Measurements from ENCODE around the gene IARS2.
"Not testable (repeated sequence)": the region's sequence is repeated elsewhere in the genome, so short reads cannot be mapped to it uniquely, and the experiment has no call there.

IARS2 gene

DNA sequence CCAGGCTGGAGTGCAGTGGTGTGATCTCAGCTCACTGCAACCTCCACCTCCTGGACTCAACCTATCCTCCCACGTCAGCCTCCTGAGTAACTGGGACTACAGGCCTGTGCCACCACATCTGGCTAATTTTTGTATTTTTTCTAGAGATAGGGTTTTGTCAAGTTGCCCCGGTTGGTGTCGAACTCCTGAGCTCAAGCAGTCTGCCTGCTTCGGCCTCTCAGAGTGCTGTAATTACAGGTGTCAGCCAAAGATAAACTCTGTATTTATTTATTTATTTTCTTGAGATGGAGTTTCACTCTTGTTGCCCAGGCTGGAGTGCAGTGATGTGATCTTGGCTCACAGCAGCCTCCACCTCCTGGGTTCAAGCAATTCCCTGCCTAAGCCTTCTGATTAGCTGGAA is 18.7 kb downstream of the IARS2 start:
- DNase-seq (ENCODE audit: low spot score), result not testable (repeated sequence)

DNA sequence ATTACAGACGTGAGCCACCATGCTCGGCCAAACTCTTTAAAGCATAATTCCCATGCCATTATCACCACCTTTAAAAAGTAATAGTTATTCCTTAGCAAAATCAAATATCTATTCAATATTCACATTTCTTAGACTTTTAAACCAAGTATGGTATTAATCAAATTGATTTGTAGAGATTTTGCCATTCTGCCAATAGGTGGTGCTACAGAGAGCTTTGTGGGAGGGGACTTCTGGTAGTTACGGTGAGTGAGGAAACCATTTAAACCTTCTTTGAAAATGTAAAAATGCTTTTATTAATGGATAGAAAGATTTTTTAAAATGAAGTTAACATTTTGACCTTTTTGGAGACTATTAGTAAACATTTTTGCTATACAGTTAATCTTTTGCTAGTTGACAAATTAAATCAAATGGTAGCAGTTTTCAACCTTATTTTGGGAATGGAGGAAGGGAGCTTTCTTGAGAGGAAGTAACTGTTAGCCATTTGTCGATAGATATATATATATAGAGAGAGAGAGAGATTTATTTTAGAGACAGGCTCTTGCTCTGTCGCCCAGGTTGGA is 19.3 kb downstream of the IARS2 start:
- DNase-seq (ENCODE audit: low spot score), result no peak

DNA sequence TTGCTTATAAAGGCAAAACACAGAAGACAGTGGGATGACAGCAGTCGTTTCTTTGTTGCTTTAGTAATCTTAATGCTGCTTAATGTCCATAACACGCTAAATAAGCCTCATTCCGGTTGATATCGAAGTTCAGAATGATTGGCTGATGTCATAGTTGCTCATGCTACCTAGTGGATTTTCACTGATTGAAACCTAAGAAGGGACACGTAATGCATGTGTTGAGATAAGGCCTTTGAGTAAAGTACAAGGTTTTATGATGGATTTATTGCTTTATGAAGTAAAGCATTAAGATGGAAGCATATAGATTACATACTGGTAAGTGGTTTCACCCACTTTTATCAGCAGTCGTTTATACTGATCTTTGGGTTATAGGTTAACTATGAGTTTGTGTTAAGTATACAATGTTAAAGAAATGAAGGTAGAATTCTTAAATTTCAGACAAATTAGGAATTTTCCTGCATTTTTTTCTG is 25.1 kb downstream of the IARS2 start:
- DNase-seq (ENCODE audit: low spot score), result no peak

DNA sequence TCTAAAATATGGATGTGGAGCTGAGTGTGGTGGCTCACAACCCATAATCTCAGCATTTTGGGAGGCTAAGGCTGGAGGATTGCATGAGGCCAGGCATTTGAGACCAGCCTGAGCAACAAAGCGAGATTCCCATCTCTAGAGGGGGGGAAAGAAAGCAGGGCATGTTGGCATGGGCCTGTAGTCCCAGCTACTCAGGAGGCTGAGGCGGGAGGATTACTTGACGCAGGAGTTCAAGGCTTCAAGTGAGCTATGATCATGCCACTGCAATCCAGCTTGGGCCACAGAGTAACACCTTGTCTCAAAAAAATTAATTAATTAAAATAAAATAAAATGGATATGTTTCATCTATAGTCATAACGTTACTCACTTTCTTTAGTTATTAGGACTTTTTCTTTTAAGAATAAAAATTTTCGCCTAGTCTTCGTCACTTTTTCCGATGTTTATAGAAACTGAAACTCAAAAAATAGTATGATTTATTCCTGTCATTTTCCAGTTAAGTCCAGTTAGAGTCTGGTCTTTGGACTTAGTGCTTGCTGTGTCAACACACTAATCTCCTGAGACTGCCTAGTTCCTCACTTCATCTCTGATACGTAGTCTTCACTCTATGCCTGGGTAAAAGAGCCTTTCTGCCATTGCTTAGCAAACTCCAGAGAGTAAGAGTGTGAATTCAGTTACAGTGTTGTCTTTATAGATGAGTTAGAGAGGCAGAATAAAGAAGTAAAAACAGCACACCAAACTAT is 28.0 kb downstream of the IARS2 start:
- no peak for DNase-seq (ENCODE audit: low spot score)

DNA sequence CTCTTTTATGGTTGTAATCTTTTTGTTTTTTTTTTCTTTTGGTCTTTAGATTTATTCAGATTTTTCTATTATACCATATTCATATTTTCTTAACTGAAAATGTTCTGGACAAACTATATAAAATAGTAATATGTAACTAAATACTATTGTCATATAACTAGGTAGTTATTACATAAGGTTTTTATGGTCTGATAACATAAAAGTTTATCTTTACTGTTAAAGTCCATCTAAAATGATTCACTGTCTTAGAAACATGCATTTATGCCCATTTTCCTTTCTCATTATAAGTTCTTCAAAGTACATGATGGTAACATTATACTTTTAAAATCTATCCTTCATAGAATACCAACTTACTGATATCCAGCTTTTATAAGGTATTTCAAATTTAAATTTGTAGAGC is 29.1 kb downstream of the IARS2 start:
- no peak for DNase-seq (ENCODE audit: low spot score)

DNA sequence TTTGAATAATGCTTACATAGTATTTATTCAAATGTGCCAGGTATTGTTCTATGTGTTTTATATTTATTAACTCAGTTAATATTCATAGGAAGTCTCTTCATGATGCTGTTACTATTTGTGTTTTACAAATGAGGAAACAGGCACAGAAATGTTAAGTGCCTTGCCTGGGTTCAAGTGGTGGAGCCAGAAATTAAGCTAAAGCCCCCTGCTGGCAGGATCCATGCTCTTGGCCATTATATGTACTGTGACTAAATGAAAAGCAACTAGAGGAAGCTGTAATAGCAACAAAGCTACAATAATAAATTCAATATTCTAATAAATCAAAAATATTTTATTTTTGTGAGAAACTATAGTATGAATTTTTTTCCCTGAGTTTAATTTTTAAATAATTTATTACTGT is 30.0 kb downstream of the IARS2 start:
- DNase-seq (ENCODE audit: low spot score), result no peak

DNA sequence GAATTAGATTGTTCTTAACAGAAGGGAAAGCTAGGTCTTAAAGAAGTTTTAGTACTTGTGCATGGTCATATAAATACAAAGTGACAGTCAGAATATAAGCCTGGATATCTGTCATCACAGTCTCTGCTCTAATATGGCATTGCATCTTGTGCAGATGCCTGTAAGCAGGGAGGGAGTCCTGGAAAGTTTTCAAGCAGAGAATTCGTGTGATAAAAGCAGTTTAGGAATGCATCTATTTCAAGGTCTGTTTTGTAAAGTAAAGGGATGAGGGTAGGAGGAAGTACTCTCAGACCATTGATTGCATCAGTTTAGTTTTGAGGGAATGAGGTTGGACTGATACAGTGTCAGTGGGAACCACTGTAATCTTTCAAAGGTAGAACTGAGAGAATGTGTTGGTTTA is 30.6 kb downstream of the IARS2 start:
- DNase-seq (ENCODE audit: low spot score), result no peak

DNA sequence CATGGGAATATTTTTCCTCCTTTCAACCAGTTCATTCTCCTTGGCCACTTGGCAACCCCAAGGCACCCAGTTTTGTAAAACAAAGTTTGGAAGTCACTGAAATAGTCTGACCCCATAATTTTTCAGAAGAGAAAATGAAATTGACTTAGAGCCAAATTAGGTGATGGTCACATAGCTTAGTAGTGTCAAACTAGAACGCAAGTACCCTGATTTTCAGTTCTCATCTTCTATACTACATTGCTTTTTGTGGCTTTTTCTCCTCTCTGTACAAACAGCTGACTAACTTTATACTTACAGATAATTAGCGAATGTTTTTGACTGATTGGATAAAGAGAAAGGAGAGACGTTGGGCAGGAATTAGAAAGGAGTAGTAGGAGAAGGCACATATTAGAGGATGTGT is 33.1 kb downstream of the IARS2 start:
- DNase-seq (ENCODE audit: low spot score), result no peak

DNA sequence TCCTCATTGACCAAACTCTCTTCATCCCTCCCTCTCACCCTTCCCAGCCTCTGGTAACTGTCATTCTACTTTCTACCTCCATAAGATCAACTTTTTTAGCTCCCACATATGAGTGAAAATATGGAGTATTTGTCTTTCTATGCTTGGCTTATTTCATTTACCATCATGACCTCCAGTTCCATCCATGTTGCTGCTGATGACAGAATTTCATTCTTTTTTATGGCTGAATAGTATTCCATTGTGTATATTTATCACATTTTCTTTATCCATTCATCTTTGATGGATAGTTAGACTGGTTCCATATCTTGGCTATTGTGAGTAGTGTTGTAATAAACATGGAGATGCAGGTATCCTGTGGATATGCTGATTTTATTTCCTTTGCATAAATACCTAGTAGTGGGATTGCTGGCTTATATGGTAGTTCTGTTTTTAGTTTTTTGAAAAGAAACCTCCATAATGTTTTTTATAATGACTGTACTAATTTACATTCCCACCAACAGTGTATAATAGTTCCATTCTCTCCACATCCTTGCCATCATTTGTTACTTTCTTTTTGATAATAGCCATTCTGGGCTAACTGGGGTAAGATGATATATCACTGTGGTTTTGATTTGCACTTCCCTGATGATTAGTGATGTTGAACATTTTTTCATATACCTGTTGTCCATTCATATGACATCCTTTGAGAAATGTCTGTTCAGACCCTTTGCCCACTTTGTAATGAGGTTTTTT is 35.7 kb downstream of the IARS2 start:
- no peak for DNase-seq (ENCODE audit: low spot score)

DNA sequence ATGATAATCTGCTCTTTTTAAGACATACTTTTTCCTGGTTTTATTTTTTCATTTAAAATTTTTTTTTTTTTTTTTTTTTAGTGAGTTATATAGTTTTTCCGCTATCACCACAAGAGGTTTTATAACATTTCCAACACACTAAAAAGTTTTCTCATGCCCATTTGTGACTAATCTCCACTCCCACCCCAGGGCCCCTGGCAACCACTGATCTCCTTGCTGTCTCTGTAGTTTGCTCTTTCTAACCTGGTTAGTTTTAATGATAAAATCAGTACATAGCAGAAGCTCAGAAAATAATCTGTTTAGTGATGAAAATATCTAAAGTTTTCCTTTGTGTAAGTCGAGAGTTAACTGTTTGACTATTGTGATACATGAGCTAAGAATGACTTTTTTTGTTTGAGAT is 41.8 kb downstream of the IARS2 start:
- DNase-seq (ENCODE audit: low spot score), result no peak

DNA sequence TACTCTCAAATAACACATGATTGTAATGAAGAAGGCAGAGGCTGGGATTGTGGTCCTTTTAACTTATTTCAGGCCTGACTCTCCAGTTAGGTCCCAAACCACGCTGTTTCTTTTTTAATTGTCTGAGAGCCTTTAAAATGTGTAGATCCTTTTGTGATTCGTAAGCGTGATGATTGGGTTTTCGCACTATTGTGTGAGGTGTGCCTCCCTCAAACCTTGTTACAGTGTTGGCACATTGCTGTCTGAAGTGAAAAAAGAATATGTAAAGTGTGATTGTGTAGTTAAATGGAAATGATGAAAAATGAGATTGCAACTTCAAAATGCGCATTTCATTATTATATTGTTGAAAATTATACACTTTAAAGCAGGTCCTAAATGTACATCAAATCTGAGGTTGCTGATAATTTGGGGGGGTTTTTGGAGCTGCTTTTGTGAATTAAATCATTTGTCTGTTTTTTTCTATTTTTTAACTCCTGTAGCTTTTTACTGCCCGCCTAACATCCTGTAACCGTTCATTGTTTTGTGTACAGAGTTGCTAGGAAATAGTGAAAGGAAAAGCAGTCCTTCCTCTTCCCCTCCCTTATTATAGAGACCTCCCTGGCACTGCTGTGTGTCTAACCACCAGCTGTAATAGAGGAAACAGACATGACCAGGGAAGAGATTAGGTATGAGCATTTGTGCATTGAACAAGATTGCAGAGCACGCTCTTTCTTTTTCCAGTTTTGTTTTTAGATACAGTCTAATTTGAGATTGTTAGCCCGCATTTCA is 43.3 kb downstream of the IARS2 start:
- DNase-seq (ENCODE audit: low spot score), result no peak

DNA sequence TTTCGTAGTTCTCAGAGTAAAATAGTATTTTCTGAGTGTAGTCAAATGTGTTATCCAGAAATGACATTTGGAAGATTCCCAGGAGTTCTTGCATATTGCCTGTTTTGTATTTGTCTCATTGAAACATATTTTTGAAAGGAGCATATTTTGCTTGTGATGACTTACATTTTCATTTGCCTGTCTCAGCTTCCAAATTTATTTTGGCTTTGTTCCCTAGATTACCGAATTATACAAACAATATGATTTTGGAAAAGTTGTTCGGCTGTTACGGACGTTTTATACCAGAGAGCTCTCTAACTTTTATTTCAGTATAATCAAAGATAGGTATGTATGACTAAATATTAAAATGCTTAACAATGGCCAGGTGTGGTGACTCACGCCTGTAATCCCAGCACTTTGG is 46.0 kb downstream of the IARS2 start:
- no peak for DNase-seq (ENCODE audit: low spot score)

DNA sequence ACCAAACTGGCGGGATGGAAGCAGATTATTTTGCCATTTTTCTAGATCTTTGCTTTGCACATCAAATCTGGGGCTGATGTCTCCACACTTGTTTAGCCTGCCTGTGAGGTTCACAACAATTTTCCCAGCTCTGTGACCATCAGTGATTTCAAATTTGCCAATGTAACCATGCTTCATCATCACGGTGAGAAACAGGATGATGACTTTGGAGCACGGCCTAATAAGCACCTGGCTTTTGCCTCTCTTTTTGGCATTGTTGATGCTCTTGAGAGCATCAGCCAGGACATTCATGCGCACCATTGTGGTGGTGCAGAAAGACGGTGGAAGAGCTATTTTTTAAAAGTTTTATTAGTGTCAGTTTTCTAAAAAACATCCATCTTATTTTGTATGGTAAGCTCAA is 50.1 kb downstream of the IARS2 start:
- no peak for DNase-seq (ENCODE audit: low spot score)

DNA sequence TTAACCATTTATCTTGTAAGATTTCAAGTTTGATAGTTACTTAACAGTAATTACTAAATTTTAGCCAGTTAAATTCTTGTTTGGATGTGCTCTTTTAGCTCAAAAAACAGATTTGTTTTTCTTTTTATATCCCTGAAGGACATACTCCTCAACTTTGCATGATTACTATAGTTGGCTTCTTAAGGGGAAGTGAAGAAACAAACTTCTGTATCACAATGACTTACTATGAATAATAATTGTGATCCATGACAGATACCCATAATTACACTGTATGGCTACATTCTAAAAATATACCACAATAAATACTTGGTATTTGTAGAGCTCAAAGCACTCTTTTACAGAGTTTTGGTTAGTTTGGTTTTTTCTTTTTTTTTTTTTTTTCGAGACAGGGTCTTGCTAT is 55.8 kb downstream of the IARS2 start:
- no peak for DNase-seq (ENCODE audit: low spot score)

DNA sequence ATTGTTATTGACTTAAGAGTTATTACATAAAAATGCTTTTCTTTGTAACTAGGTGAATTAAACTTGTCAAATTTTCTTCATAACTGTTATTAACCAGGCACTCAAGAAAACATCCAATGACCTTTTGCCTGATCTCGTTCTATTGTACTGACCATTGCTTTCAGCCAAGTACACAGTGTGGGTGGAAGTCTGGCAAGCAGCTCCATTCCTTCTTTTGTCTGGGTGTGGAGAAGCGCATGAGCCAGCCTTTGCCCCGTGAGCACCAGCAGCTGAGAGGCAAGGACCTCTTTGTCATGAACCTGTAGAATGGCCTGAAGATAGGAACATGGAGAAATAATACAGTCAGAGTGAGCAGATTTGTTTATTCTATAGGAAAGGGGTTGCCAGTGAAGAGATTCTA is 57.5 kb downstream of the IARS2 start:
- DNase-seq (ENCODE audit: low spot score), result no peak

DNA sequence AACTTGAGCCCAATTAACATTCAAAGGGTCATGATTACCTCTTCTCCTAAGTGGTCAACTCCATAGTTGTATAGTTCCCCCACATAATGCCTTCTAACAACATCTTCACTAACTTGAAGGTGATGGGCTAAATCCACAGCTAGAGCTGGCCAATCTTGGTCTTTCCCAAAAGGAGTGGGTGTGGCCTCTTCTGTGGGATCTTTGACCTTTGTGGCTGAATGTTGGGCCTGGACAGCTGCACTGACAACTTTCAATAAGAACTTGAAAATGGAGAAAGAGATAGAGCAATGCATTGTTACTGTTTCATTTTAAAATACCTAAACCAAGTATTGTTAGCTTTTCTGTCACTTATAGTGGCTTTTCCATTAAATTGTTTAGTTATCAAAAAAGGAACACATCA is 59.2 kb downstream of the IARS2 start:
- DNase-seq (ENCODE audit: low spot score), result no peak

DNA sequence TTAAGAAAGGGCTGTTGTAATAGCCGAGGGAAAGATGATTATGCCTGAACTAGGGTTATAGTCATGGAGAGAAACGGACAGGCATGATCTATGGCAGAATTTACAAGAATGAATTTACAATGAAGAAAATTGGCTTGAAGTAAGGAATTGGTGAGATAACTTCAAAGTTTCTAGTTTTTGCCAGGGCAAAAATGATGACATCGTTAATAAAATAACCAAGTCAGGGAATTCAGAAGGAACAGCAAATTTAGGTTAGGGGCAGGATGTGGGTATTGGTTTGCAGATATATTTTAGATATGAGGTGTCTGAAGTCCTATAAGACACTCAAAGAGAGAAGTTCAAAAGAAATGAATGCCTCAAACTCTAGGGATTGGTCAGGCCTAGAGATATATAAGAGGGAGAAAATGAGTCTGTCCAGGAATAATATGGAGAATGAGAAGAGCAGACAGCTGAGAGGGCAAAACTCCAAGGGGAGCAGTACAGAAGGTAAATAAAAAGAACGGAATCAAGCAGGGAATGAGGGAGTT is 62.8 kb downstream of the IARS2 start:
- no peak for DNase-seq (ENCODE audit: low spot score)

DNA sequence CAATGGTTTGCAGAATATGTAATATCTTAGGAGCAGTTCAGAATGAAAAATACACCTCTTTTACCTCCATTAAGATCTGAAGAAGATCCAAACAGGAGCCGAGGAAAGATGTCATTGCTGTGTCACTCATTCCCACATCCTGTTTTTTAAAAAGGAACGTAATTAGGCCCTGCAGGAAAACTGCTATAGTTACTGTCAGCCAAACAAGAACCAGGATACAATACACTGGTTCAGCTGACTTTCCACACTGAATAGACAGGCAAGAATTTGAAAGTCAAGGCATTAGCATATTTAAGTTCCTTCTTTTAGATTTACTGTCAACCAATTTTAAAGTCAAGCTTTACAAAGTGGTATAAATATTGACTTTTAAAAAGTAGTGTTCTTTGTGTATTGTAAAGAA is 63.8 kb downstream of the IARS2 start:
- DNase-seq (ENCODE audit: low spot score), result no peak

DNA sequence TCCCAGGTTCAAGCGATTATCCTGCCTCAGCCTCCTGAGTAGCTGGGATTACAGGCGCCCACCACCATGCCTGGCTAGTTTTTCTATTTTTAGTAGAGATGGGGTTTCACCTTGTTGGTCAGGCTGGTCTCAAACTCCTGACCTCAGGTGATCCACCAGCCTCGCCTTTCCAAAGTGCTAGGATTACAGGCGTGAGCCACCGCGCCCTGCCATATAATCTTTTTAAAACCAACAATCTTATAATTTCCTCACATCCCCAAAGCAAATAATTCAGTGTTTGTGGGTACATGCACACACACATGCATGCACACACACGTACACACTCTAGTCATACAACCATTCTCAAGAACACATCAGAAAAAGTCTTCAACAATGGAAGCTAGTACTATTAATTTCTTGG is 64.6 kb downstream of the IARS2 start:
- not testable (repeated sequence) for DNase-seq (ENCODE audit: low spot score)

DNA sequence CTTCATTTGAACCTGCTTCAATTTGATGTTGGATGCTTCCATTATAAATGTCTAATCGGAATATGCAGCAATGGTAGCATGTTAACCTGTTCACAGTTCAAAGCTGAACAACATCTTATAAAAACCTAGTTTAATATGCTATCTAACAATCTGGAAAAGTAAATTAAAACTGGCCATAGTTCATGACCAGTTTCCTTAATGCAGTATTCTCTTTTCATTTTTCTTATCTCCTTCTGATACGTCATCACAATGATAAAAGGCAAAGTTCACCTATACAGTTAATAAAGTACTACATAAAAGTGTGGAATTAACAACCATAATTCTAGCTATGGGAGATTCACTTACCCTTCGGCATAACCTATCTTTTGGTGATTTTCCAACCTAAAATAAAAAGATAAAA is 65.1 kb downstream of the IARS2 start:
- DNase-seq (ENCODE audit: low spot score), result no peak

DNA sequence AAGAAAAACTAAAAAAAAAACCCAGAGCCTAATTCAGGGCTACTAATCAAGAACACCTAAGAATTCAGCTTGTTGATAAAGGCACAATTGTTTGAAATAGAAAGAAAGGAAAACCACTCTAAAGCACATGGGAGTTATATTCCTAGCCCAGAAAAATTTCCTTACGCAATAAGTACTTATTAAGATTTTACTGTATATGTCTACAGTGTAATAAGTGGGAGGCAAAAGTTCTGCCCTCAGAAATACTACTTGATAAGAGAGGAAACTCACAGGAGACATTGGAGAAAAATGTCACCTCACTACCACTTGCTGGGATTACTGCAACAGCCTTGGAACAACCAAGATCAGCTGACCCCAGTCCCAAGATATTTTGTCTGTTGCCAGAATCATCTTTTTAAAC is 66.1 kb downstream of the IARS2 start:
- DNase-seq (ENCODE audit: low spot score), result no peak

DNA sequence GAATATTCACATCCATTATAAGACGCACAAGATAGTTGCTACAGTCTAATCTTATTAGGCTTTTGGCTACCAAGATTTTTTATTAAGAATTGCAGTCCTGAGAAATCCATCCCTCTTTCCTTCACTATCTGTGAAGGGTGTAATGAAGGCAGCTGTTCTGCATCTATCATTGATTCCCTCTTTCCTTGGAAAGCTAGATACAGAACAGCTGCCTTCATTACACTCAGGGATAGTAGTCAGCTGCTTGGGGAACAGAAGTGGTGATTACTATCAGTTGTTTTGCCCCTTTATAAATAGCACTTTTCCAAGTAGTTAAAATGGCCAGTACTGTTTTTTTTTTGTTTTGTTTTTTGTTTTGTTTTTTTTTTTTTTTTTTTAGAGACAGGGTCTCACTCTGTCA is 70.2 kb downstream of the IARS2 start:
- no peak for DNase-seq (ENCODE audit: low spot score)

All from left forelimb (tissue), 1 donor.